Keratinocyte (primary cell): Measurements from ENCODE around the gene CBARP. TPM values are rescaled to one million over a fixed set of nuclear protein-coding genes. Genes with fewer than 3 reads are reported as not detected.

ENCODE experiments used
- DNase-seq: peaks from one replicate; pipeline ENCODE4 v3.0.0-alpha.2; 2011; ENCODE audit warnings: low read depth, missing footprints, low spot score
- FAIRE-seq: peaks from 2 replicates; lab custom pipeline; 2011; peaks lifted over from hg19 to GRCh38; lab: Jason Lieb, UNC
- H2AFZ ChIP-seq: 2 replicates; pipeline ENCODE4 v1.6.0; 2012; ENCODE audit warnings: low read length, control low read depth, inconsistent platforms; ENCODE audit not compliant: control insufficient read depth
- H3K27ac ChIP-seq: 2 replicates; pipeline ENCODE4 v1.5.1; 2011; ENCODE audit warnings: low read length; ENCODE audit not compliant: control insufficient read depth, insufficient read depth
- H3K27me3 ChIP-seq: 3 replicates; pipeline ENCODE4 v1.6.0; 2011; ENCODE audit warnings: low read length; ENCODE audit not compliant: control insufficient read depth, insufficient read depth; ENCODE audit errors: extremely low read depth
- H3K36me3 ChIP-seq, 2 experiments: 2 replicates in 1 of 2; 3 replicates in 1 of 2; pipeline ENCODE4 v1.5.1; 2011; ENCODE audit warnings: low read length in 2 of 2, mild to moderate bottlenecking in 1 of 2; ENCODE audit not compliant: control insufficient read depth in 2 of 2, insufficient read depth in 2 of 2; ENCODE audit errors: extremely low read depth in 1 of 2
- H3K4me1 ChIP-seq: 3 replicates; pipeline ENCODE4 v1.5.1; 2011; ENCODE audit warnings: low read length; ENCODE audit not compliant: control insufficient read depth, insufficient read depth; ENCODE audit errors: extremely low read depth
- H3K4me2 ChIP-seq: 3 replicates; pipeline ENCODE4 v1.6.0; 2011; ENCODE audit warnings: low read depth, low read length; ENCODE audit not compliant: control insufficient read depth, insufficient read depth; ENCODE audit errors: extremely low read depth
- H3K4me3 ChIP-seq, 3 experiments: fragments of 200-600 bp in 1 of 3; sonication (generic) in 1 of 3; 2 replicates in 2 of 3; 3 replicates in 1 of 3; pipeline ENCODE4 v1.5.1; 2011 to 2016; ENCODE audit warnings: low read length in 3 of 3, mild to moderate bottlenecking in 3 of 3, control low read depth in 2 of 3, inconsistent platforms in 1 of 3, low read depth in 1 of 3, mixed read lengths in 1 of 3, mixed run types in 1 of 3, moderate library complexity in 1 of 3; ENCODE audit not compliant: control insufficient read depth in 2 of 3, insufficient read depth in 2 of 3; ENCODE audit errors: extremely low read depth in 1 of 3
- H3K79me2 ChIP-seq: 2 replicates; pipeline ENCODE4 v1.6.0; 2012; ENCODE audit warnings: low read length; ENCODE audit not compliant: control insufficient read depth, insufficient read depth
- H3K9ac ChIP-seq: 3 replicates; pipeline ENCODE4 v1.6.0; 2011; ENCODE audit warnings: low read length; ENCODE audit not compliant: control insufficient read depth, insufficient read depth; ENCODE audit errors: extremely low read depth
- H3K9me1 ChIP-seq: 3 replicates; pipeline ENCODE4 v1.6.0; 2011; ENCODE audit warnings: low read length; ENCODE audit not compliant: control insufficient read depth, insufficient read depth; ENCODE audit errors: extremely low read depth
- H3K9me3 ChIP-seq: 2 replicates; pipeline ENCODE4 v1.5.1; 2012; ENCODE audit warnings: low read depth, low read length; ENCODE audit not compliant: control insufficient read depth
- H4K20me1 ChIP-seq: 3 replicates; pipeline ENCODE4 v1.6.0; 2011; ENCODE audit warnings: low read length; ENCODE audit not compliant: control insufficient read depth, insufficient read depth; ENCODE audit errors: extremely low read depth
- EZH2 ChIP-seq: IDR thresholded peaks from one replicate; pipeline ENCODE4 v1.6.1; 2012; ENCODE audit warnings: inconsistent platforms, mild to moderate bottlenecking, low read length, moderate library complexity
- dilution Hi-C: fragments of 300-500 bp; cut with MboI; formaldehyde crosslinking; loops from one replicate; pipeline ENCODE4 v1.7.0; 2020; ENCODE audit warnings: low sequenced_read_pairs; ENCODE audit not compliant: extremely low pct_ligation_motif_present
- polyA plus RNA-seq, 5 experiments: library from polyadenylated mRNA; depleted of rRNA in 3 of 5; stranded (reverse) in 3 of 5; stranded (forward) in 1 of 5; unstranded in 1 of 5; fragments of >200 nt; gene quantifications; 1 replicate in 1 of 5; 2 replicates in 3 of 5; 3 replicates in 1 of 5; pipeline versions ENCODE4 v1.2.1 to v1.2.3, GENCODE V29; 2011 to 2012; ENCODE audit warnings: missing spikeins in 2 of 5, low read depth in 1 of 5, low replicate concordance in 1 of 5
- TF ChIP-seq, protein P1 (sequence below), 3 experiments: IDR thresholded peaks in 1 of 3; conservative IDR thresholded peaks in 1 of 3; optimal IDR thresholded peaks in 1 of 3; 2 replicates in 2 of 3; 3 replicates in 1 of 3; pipeline versions ENCODE3 to v1.5.1; 2011; ENCODE audit warnings: low read length in 3 of 3, mild to moderate bottlenecking in 3 of 3, moderate library complexity in 2 of 3, control low read depth in 1 of 3, inconsistent platforms in 1 of 3; ENCODE audit not compliant: insufficient read depth in 2 of 3; ENCODE audit errors: extremely low read depth in 1 of 3

The CBARP gene
- polyA plus RNA-seq, 1 donor (not counting 4 experiments of a cell fraction or from before 2014, with no cell fraction given): 0.93 TPM

DNA sequence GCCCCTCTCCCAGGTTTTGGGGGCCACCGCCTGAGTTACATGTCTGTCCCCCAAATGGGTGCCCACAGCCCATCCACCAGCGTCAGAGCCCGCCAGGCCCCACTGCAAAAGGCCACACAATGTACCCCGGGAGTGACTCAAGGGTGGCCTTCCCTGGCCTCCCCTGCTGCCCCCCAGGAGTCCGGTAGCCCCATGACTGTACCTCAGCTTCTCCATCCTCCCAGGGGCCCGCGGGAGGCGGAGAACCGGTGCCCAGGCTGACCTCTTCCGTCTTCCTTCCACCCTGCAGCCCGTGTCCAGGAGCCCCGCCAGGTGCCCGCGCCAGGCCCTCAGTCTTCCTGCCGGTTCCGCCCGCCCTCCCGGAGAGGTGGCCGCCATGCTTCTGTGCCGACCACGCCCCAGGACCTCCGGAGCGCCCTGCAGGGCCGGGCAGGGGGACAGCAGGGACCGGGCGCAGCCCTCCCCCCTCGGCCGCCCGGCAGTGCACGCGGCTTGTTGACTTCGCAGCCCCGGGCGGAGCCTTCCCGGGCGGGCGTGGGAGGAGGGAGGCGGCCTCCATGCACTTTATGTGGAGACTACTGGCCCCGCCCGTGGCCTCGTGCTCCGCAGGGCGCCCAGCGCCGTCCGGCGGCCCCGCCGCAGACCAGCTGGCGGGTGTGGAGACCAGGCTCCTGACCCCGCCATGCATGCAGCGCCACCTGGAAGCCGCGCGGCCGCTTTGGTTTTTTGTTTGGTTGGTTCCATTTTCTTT is 10.3 kb downstream of the CBARP start:
- DNase-seq (no peak), FAIRE-seq (no peak)
- no peak overlapping the region for H3K9ac ChIP-seq
- H3K9me3 ChIP-seq: no peaks in the 10 kb centered on the region
- dilution Hi-C loops: no loop called here
- no peaks in the 10 kb centered on the region for H3K79me2 ChIP-seq
- no peak for TF ChIP-seq EZH2
- TF ChIP-seq, protein P1, sequence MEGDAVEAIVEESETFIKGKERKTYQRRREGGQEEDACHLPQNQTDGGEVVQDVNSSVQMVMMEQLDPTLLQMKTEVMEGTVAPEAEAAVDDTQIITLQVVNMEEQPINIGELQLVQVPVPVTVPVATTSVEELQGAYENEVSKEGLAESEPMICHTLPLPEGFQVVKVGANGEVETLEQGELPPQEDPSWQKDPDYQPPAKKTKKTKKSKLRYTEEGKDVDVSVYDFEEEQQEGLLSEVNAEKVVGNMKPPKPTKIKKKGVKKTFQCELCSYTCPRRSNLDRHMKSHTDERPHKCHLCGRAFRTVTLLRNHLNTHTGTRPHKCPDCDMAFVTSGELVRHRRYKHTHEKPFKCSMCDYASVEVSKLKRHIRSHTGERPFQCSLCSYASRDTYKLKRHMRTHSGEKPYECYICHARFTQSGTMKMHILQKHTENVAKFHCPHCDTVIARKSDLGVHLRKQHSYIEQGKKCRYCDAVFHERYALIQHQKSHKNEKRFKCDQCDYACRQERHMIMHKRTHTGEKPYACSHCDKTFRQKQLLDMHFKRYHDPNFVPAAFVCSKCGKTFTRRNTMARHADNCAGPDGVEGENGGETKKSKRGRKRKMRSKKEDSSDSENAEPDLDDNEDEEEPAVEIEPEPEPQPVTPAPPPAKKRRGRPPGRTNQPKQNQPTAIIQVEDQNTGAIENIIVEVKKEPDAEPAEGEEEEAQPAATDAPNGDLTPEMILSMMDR (optimal IDR thresholded peaks at IDR 0.05 in 1 of 3, IDR thresholded peaks at IDR 0.05 in 1 of 3, conservative IDR thresholded peaks at IDR 0.05 in 1 of 3; ENCODE audit: extremely low read depth in 1 of 3, insufficient read depth in 2 of 3, low read length in 3 of 3): no peak
- no peak overlapping the region for H3K4me2 ChIP-seq
- peaks cover 13 to 17% of the 10 kb centered on the region in 2 experiments for H3K36me3 ChIP-seq
- no peaks in the 10 kb centered on the region for H3K9me1 ChIP-seq
- H2AFZ ChIP-seq: no peak overlapping the region
- H3K27ac ChIP-seq: no peak overlapping the region
- H3K27me3 ChIP-seq: no peaks in the 10 kb centered on the region
- H3K4me3 ChIP-seq: no peak overlapping the region
- H3K4me1 ChIP-seq: peaks cover 5% of the 10 kb centered on the region
- H4K20me1 ChIP-seq: peaks cover 2% of the 10 kb centered on the region

DNA sequence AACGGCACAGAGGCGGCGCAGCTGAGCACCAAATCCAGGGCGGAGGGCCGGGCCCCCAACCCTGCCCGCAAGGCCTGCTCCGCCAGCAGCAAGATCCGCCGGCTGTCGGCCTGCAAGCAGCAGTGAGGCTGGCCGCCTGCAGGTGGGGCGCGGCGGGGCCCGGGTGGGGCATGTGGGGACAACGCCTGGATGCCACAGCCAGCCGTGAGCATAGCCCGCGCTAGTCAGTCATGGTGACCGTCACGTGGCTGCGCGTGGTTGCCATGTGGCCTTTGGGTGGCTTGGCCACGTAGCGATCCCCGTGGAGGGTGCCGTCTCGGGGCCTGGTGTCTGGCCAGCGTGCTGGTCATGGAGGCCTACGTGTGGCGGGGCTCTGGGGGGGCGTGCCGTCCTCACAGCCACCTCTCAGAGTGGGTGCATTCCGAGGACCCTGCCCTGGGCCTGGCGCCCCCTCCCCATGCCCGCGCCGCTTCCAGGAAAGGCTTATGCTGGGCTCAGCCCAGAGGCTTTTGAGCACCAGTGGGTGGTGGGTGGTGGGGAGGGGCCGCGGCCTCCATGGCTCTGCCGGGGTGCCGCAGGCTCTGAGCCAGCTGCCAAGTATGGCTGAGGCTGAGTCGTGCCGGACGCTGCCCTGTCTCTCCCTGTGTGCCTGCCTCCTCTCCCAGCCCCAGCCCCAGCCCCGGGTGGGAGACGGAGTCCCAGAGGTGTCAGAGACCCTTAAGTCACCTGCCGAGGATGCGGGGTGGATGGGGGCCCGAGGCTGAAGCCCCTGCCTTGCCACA is 11.1 kb downstream of the CBARP start:
- Histone ChIP-seq H3K27ac (no peak overlapping the region), H3K9me1 (no peaks in the 10 kb centered on the region), H3K4me2 (no peak overlapping the region), H3K36me3 (peaks cover 19 to 20% of the 10 kb centered on the region in 2 experiments), H2AFZ (no peak overlapping the region), H3K27me3 (no peaks in the 10 kb centered on the region), H3K4me3 (no peak overlapping the region), H4K20me1 (no peaks in the 10 kb centered on the region), H3K4me1 (no peaks in the 10 kb centered on the region), H3K9ac (no peak overlapping the region), H3K9me3 (no peaks in the 10 kb centered on the region), H3K79me2 (no peaks in the 10 kb centered on the region)
- dilution Hi-C loops: no loop called here
- DNase-seq (no peak), FAIRE-seq (no peak)
- TF ChIP-seq, protein P1 (optimal IDR thresholded peaks at IDR 0.05 in 1 of 3, IDR thresholded peaks at IDR 0.05 in 1 of 3, conservative IDR thresholded peaks at IDR 0.05 in 1 of 3; ENCODE audit: extremely low read depth in 1 of 3, insufficient read depth in 2 of 3, low read length in 3 of 3): no peak
- TF ChIP-seq EZH2: no peak
